Esophagus muscularis mucosa (tissue), 3 donors: ENCODE results near the gene P4HTM.

Source experiments
- EP300 ChIP-seq: sonication (generic); formaldehyde crosslinking; IDR thresholded peaks from one replicate; pipeline ENCODE4 v1.6.1; 2017; ENCODE audit warnings: antibody characterized with exemption
- TF ChIP-seq, protein P1 (sequence below), 3 experiments: fragments of 200-600 bp in 2 of 3; fragments of 450-650 bp in 1 of 3; sonication (generic) in 2 of 3; IDR thresholded peaks; one replicate each; pipeline ENCODE4 v1.5.1; 2017 to 2019; ENCODE audit warnings: antibody characterized with exemption in 3 of 3, mild to moderate bottlenecking in 2 of 3, moderate library complexity in 1 of 3

DNA sequence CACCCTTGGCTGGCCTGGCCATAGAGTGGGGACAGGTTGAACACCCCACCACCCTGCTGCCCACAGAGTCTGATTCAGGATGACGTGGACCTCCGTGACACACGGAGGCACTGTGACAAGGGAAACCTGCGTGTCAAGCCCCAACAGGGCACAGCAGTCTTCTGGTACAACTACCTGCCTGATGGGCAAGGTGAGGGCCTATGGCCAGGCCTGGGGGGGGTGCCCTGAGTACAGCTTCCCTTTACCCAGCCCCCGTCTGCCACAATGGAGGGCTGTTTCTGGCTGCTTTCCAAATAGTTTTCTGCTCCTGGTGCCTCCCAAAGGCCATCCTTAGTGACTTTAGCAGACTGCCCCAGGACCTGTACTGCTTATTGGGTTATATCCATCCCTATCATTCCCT, 16.0 kb downstream of the P4HTM start:
- no peak for TF ChIP-seq EP300
- TF ChIP-seq, protein P1, sequence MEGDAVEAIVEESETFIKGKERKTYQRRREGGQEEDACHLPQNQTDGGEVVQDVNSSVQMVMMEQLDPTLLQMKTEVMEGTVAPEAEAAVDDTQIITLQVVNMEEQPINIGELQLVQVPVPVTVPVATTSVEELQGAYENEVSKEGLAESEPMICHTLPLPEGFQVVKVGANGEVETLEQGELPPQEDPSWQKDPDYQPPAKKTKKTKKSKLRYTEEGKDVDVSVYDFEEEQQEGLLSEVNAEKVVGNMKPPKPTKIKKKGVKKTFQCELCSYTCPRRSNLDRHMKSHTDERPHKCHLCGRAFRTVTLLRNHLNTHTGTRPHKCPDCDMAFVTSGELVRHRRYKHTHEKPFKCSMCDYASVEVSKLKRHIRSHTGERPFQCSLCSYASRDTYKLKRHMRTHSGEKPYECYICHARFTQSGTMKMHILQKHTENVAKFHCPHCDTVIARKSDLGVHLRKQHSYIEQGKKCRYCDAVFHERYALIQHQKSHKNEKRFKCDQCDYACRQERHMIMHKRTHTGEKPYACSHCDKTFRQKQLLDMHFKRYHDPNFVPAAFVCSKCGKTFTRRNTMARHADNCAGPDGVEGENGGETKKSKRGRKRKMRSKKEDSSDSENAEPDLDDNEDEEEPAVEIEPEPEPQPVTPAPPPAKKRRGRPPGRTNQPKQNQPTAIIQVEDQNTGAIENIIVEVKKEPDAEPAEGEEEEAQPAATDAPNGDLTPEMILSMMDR (IDR thresholded peaks at IDR 0.05): no peak
